WI38 (cell line): Measurements from ENCODE around the gene FMN2.
A peak's percentile ranks its signal among the peaks of the same experiment; 100 is the strongest.

Source experiments
- H3K4me3 ChIP-seq: 2 replicates; pipeline ENCODE4 v1.5.1; 2011; ENCODE audit warnings: low read depth, mild to moderate bottlenecking, control low read depth, low read length
- TF ChIP-seq, protein P1 (sequence below): IDR thresholded peaks from 2 replicates; pipeline ENCODE4 v1.5.1; 2012; ENCODE audit warnings: low read depth, mild to moderate bottlenecking, control low read depth, low read length

The FMN2 gene

DNA sequence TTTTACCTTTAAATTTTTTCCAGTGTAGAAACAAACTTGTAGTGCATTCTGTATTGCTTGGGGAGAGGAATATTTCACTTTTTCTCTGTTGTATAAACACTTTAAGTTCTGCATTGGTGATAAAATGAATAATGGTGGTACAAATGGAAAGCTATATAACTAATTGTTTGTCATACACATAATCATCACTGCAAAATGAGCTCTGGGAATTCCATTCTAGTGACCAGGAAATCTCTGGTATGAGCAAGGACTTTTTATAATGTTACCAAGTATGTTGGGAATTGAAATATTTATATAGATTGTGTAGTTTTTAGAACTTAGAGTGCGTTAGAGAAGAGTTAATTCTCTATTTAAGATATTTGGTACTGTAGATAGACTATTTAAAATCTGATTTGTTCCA is 5.0 kb upstream of the FMN2 start:
- H3K4me3 ChIP-seq = no peak overlapping the region
- TF ChIP-seq, protein P1, sequence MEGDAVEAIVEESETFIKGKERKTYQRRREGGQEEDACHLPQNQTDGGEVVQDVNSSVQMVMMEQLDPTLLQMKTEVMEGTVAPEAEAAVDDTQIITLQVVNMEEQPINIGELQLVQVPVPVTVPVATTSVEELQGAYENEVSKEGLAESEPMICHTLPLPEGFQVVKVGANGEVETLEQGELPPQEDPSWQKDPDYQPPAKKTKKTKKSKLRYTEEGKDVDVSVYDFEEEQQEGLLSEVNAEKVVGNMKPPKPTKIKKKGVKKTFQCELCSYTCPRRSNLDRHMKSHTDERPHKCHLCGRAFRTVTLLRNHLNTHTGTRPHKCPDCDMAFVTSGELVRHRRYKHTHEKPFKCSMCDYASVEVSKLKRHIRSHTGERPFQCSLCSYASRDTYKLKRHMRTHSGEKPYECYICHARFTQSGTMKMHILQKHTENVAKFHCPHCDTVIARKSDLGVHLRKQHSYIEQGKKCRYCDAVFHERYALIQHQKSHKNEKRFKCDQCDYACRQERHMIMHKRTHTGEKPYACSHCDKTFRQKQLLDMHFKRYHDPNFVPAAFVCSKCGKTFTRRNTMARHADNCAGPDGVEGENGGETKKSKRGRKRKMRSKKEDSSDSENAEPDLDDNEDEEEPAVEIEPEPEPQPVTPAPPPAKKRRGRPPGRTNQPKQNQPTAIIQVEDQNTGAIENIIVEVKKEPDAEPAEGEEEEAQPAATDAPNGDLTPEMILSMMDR = no peak

DNA sequence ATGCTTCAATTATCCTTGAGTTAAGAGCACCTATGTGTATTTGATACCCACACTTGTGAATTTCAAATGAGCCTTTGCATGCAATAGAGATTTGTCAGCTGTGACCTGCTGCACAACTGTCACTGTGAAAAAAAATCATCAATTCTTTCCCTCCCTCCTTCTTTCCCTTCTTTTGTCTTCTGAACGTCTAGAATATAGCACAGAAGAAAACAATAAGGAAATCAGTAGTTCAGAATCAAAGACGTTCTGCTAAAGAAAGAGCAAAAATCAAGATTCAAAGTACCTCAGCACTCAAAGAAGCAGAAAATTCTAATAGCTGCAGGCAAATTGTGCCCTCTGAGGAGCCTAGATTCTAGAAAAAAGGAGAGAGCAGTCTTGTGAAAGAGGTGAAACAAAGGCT is 1.7 kb upstream of the FMN2 start:
- TF ChIP-seq, protein P1 = no peak
- no peak overlapping the region for H3K4me3 ChIP-seq

DNA sequence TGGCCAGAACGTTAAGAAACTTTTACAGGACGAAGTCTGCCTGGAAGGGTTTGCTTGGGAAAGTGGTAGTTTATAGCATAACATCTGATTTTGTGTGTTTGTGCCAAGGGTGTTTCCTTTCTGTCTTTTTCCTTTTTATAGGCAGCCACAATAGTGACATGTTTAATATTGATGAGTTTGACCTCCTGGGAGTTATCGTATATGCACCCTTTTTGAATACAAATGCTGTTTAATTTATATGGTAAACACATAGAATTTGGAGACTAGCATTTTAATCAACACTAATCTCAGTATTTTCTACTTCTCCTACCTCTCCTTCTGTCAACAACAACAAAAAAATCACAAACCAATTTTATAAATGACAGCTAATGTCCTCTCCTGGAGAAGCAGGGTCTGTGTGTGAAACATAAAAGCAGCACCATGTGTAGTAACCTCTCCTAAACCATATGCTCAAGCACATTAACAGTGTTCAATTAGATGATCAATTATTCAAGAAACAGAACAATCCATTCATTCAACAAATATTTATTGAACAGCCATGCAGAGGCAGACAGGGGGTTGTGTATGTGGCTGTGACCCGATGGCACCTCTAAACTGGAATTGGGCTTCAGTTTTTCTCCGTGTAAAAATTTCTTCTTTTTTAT is 604 bp upstream of the FMN2 start:
- TF ChIP-seq, protein P1 = no peak
- H3K4me3 ChIP-seq = peak overlapping the region; percentile 88

DNA sequence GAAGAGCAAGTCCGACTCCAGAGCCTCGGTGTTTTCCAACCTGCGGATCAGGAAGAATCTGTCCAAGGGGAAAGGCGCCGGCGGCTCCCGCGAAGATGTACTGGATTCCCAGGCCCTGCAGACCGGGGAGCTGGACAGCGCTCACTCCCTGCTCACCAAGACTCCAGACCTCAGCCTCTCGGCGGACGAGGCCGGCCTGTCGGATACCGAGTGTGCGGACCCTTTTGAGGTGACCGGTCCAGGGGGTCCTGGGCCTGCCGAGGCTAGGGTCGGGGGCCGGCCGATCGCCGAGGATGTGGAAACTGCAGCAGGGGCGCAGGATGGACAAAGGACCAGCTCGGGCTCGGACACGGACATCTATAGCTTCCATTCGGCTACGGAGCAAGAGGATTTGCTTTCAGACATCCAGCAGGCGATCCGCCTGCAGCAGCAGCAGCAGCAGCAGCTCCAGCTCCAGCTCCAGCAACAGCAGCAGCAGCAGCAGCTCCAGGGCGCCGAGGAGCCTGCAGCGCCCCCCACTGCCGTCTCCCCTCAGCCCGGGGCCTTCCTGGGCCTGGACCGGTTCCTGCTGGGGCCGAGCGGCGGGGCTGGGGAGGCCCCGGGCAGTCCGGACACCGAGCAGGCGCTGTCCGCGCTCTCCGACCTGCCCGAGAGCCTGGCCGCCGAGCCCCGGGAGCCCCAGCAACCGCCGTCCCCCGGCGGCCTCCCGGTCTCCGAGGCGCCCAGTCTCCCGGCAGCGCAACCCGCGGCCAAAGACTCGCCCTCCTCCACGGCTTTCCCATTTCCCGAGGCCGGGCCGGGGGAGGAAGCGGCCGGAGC is 827 bp downstream of the FMN2 start:
- TF ChIP-seq, protein P1 = no peak
- H3K4me3 ChIP-seq = peak overlapping the region; percentile 88

DNA sequence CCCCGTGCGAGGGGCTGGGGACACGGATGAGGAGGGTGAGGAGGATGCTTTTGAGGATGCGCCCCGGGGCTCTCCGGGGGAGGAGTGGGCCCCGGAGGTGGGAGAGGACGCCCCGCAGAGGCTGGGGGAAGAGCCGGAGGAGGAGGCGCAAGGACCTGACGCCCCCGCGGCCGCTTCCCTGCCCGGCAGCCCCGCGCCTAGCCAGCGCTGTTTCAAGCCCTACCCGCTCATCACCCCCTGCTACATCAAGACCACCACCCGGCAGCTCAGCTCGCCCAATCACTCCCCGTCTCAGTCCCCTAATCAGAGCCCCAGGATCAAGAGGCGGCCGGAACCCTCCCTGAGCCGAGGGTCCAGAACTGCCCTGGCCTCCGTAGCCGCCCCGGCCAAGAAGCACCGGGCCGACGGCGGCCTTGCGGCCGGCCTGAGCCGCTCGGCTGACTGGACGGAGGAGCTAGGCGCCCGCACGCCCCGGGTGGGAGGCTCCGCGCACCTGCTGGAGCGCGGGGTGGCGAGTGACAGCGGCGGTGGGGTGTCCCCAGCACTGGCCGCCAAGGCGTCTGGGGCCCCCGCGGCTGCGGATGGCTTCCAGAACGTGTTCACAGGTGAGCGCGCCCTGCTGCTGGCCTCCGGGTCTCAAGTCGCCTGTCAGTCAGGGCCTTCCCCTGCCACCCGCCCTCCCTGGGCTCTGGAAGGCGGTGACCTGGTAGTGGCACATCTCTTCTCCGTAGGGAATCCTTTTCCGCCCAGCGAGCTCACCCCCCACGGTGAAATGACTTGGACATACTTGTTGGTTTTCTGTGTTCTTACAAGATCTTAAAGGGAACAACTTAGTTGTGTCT is 1.7 kb downstream of the FMN2 start:
- TF ChIP-seq, protein P1 = no peak
- peak overlapping the region; percentile 88 for H3K4me3 ChIP-seq

DNA sequence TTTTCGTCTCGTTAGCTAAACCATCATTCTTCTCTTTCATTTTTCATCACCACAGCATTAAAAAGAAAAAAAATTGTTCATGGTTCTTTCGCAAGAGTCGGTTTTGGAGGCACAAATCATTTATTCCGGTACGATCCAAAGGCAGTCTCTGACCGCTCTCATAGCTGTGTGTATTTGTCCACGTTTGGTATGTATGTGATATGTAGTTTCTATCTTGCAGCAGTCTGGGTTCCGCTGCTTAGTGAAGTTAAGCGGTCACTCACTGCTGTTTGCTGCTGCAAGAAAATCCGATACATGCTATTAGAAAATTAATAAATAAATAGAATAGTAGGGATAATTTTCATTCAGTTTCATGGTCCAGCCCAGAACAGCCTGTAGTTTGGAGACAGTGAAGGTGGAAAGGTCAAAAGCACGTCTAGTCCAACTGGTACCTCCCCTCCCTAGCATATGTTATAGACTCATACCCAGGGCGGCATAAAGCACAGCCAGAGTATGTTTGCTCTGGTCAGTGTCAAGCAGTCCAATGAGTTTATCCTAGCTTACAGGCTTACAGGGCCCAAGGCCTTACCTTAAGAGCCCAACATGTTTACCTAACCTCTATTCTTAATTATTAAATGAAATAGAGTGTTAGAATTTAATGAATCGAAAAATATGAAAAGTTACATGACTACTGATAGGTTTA is 2.5 kb downstream of the FMN2 start:
- peak overlapping the region; percentile 88 for H3K4me3 ChIP-seq
- TF ChIP-seq, protein P1 = no peak
